ENCODE results near the gene RICTOR. TPM values are rescaled to one million over a fixed set of nuclear protein-coding genes. Genes with fewer than 3 reads are reported as not detected.

The RICTOR gene
- total and polyA plus RNA-seq, 9 of the 15 experiments (the other 6 are each of a cell fraction or from before 2014, with no cell fraction given): 13.9 to 46.6 (median 22.6) TPM

DNA sequence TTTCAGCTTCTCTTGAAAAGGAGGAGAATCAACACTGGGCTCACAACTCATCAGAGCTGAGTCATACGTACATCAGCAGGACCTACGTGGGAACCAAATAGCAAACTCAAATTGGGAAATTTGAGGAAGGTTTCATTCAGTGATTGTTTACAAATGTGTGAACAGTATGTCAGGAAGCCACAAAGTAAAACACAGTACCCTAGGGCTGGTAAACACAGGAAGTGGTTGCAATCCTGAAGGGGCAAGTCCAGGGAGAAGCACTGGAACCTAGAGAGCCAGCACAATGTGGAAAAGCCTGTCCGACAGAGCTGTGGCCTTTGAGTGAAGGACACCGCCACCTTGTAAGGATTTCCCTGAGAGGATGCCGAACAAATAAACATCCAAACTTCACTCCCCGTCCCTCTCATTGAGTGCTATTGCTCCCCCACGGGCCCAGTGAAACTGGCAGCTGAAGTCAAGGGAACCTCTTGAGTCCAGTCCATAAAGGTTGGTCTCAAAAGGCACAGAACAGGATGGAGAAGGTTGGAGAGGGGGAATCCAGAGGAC is 26.7 kb upstream of the RICTOR start:
- POLR2A ChIA-PET: interaction anchor here (1.1 to 1.3 kb wide), 2 partner anchors 9 to 17 kb away, joined by 5 read pairs; no protein-coding TSS in a partner anchor
- Histone ChIP-seq H3K36me3 (ENCODE audit: control insufficient read depth, insufficient read depth, low read length) (no peaks in the 10 kb centered on the region), H4K20me1 (replicated peaks; ENCODE audit: control insufficient read depth, insufficient read depth, low read length) (no peaks in the 10 kb centered on the region), H3K9me3 (replicated peaks; ENCODE audit: control insufficient read depth, insufficient read depth, low read depth, low read length) (no peaks in the 10 kb centered on the region), H3K9me1 (ENCODE audit: control insufficient read depth, insufficient read depth, low read length) (no peaks in the 10 kb centered on the region), H3K27ac (ENCODE audit: extremely low read depth, low read depth, low read length) (peak overlapping the region; percentile 27; the same call in 1 of the 3 replicates), H3K4me3 (no peak overlapping the region), H2AFZ (ENCODE audit: low read depth, low read length) (peak overlapping the region; percentile 60), H3K9ac (ENCODE audit: insufficient read depth in 1 of 2, low read depth in 2 of 2, low read length in 2 of 2) (no peak overlapping the region), H3K4me2 (ENCODE audit: insufficient read depth, low read length) (no peak overlapping the region), H3K4me1 (replicated peaks in 1 of 2; ENCODE audit: control insufficient read depth in 2 of 2, insufficient read depth in 2 of 2, low read length in 2 of 2) (peaks cover 10 to 28% of the 10 kb centered on the region in 2 experiments), H3K79me2 (ENCODE audit: control insufficient read depth, insufficient read depth, low read length) (no peaks in the 10 kb centered on the region), H3K27me3 (ENCODE audit: control insufficient read depth in 2 of 2, insufficient read depth in 2 of 2, low read length in 2 of 2) (no peaks in the 10 kb centered on the region)
- WGBS (ENCODE audit: insufficient coverage, low coverage, missing lambda C conversion rate): 48% methylated on average over 7 of the region's 7 CpGs
- in situ Hi-C loops (cut with MboI): no loop called here
- no peak for DNase-seq (ENCODE audit: extremely low read depth in 1 of 4, low spot score in 3 of 4)
- peak; percentile 24 for ATAC-seq
- intact Hi-C loops (cut with micrococcal nuclease): no loop called here
- CTCF ChIA-PET (ENCODE audit: low intra/inter-chr PET ratio): no interaction called here
- BruUV-seq (replicated peaks): no TSS peak
- FAIRE-seq: no peak
- TF ChIP-seq SMARCA4 (IDR thresholded peaks at IDR 0.05): peak; percentile 23; the same call in 1 of the 2 replicates
- no peak for TF ChIP-seq TBP (optimal IDR thresholded peaks at IDR 0.05; ENCODE audit: low read depth, low read length)
- TF ChIP-seq, protein P1, sequence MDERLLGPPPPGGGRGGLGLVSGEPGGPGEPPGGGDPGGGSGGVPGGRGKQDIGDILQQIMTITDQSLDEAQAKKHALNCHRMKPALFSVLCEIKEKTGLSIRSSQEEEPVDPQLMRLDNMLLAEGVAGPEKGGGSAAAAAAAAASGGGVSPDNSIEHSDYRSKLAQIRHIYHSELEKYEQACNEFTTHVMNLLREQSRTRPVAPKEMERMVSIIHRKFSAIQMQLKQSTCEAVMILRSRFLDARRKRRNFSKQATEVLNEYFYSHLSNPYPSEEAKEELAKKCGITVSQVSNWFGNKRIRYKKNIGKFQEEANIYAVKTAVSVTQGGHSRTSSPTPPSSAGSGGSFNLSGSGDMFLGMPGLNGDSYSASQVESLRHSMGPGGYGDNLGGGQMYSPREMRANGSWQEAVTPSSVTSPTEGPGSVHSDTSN (CRISPR knock-in tag; IDR thresholded peaks at IDR 0.05; ENCODE audit: low read depth): no peak
- TF ChIP-seq, protein P1 (tag; conservative IDR thresholded peaks at IDR 0.05; ENCODE audit: low read depth): no peak
- 0 out of 2 replicates have a peak, but pooled peaks have one; percentile 36 for TF ChIP-seq ZBTB17 (CRISPR knock-in tag; IDR thresholded peaks at IDR 0.05)
- TF ChIP-seq ZNF766 (CRISPR knock-in tag; conservative IDR thresholded peaks at IDR 0.05): 0 out of 2 replicates have a peak, but pooled peaks have one; percentile 40
- peak; percentile 6; the same call in 1 of the 2 replicates for TF ChIP-seq CXXC5 (CRISPR knock-in tag; IDR thresholded peaks at IDR 0.05)
- peak; percentile 50; the same call in 1 of the 2 replicates for TF ChIP-seq ARID1B (IDR thresholded peaks at IDR 0.05)
- TF ChIP-seq TEAD4 (IDR thresholded peaks at IDR 0.05; ENCODE audit: low read length): 0 out of 2 replicates have a peak, but pooled peaks have one; percentile 1
- no peak for TF ChIP-seq TEAD4 (CRISPR knock-in tag; IDR thresholded peaks at IDR 0.05; ENCODE audit: borderline replicate concordance)
- no peak for TF ChIP-seq CBX1 (IDR thresholded peaks at IDR 0.05; ENCODE audit: low read depth)
- TF ChIP-seq EGR1 (conservative IDR thresholded peaks at IDR 0.05): no peak
- TF ChIP-seq ZNF696 (CRISPR knock-in tag; conservative IDR thresholded peaks at IDR 0.05): no peak
- TF ChIP-seq SMARCE1 (IDR thresholded peaks at IDR 0.05): 0 out of 2 replicates have a peak, but pooled peaks have one; percentile 29
- no peak for TF ChIP-seq JUN (IDR thresholded peaks at IDR 0.05; ENCODE audit: borderline replicate concordance, low read depth, low read length)
- TF ChIP-seq JUN (CRISPR knock-in tag; IDR thresholded peaks at IDR 0.05; ENCODE audit: borderline replicate concordance): no peak
- TF ChIP-seq, protein P2, sequence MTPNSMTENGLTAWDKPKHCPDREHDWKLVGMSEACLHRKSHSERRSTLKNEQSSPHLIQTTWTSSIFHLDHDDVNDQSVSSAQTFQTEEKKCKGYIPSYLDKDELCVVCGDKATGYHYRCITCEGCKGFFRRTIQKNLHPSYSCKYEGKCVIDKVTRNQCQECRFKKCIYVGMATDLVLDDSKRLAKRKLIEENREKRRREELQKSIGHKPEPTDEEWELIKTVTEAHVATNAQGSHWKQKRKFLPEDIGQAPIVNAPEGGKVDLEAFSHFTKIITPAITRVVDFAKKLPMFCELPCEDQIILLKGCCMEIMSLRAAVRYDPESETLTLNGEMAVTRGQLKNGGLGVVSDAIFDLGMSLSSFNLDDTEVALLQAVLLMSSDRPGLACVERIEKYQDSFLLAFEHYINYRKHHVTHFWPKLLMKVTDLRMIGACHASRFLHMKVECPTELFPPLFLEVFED (CRISPR knock-in tag; conservative IDR thresholded peaks at IDR 0.05): no peak
- peak; percentile 25; the same call in 1 of the 2 replicates for TF ChIP-seq MAFK (IDR thresholded peaks at IDR 0.05; ENCODE audit: low read length)
- no peak for TF ChIP-seq CEBPG (CRISPR knock-in tag; IDR thresholded peaks at IDR 0.05)
- 0 out of 4 replicates have a peak, but pooled peaks of 1 of the 2 experiments have one; percentile 53 for TF ChIP-seq CEBPG (tag; conservative IDR thresholded peaks at IDR 0.05 in 1 of 2, IDR thresholded peaks at IDR 0.05 in 1 of 2)
- TF ChIP-seq CBFA2T2 (conservative IDR thresholded peaks at IDR 0.05): no peak
- TF ChIP-seq ZNF239 (CRISPR knock-in tag; IDR thresholded peaks at IDR 0.05): no peak
